Spleen (tissue), 11 donors: ENCODE measurements around the gene ZFAND2A. TPM values are rescaled to one million over a fixed set of nuclear protein-coding genes. Genes with fewer than 3 reads are reported as not detected.

ENCODE experiments used
- DNase-seq: peaks from one replicate; pipeline ENCODE4 v3.0.0-alpha.2; 2020
- H3K27ac ChIP-seq, 8 donors: fragments of 200-600 bp; sonication (generic) in 7 of 8; 1 replicate in 4 of 8; 2 replicates in 4 of 8; pipeline versions ENCODE4 v1.5.0 to v1.8.0; 2016 to 2021; ENCODE audit warnings: inconsistent platforms in 4 of 8, mild to moderate bottlenecking in 4 of 8, moderate library complexity in 1 of 8
- H3K27me3 ChIP-seq, 7 donors: fragments of 200-600 bp; sonication (generic) in 6 of 7; replicated peaks in 1 of 7; 1 replicate in 4 of 7; 2 replicates in 3 of 7; pipeline versions ENCODE4 v1.5.0 to v1.8.0; 2016 to 2021; ENCODE audit warnings: inconsistent platforms in 3 of 7, mild to moderate bottlenecking in 1 of 7
- H3K36me3 ChIP-seq, 6 donors: fragments of 200-600 bp; sonication (generic) in 5 of 6; 1 replicate in 4 of 6; 2 replicates in 2 of 6; pipeline versions ENCODE4 v1.5.0 to v1.8.0; 2016 to 2021; ENCODE audit warnings: inconsistent platforms in 2 of 6
- H3K4me1 ChIP-seq, 6 donors: fragments of 200-600 bp; sonication (generic) in 5 of 6; 1 replicate in 3 of 6; 2 replicates in 3 of 6; pipeline versions ENCODE4 v1.5.0 to v1.8.0; 2016 to 2021; ENCODE audit warnings: inconsistent platforms in 3 of 6
- H3K4me3 ChIP-seq, 8 donors: fragments of 200-600 bp; sonication (generic) in 7 of 8; 1 replicate in 4 of 8; 2 replicates in 4 of 8; pipeline versions ENCODE4 v1.5.0 to v1.8.0; 2016 to 2021; ENCODE audit warnings: inconsistent platforms in 4 of 8, mild to moderate bottlenecking in 4 of 8, moderate library complexity in 2 of 8
- H3K9me3 ChIP-seq, 8 donors: fragments of 200-600 bp; sonication (generic) in 7 of 8; 1 replicate in 4 of 8; 2 replicates in 4 of 8; pipeline versions ENCODE4 v1.5.0 to v1.8.0; 2016 to 2021; ENCODE audit warnings: inconsistent platforms in 4 of 8
- POLR2A ChIP-seq, 3 donors: fragments of 450-650 bp; IDR thresholded peaks; one replicate each; pipeline ENCODE4 v1.5.1; 2017; ENCODE audit warnings: antibody characterized with exemption in 3 of 3, mild to moderate bottlenecking in 1 of 3
- POLR2AphosphoS5 ChIP-seq, 3 donors: sonication (generic); formaldehyde crosslinking; IDR thresholded peaks; one replicate each; pipeline ENCODE4 v1.5.1; 2017; ENCODE audit warnings: antibody characterized with exemption in 3 of 3
- WGBS, 5 donors: extraction: QIAGEN DNeasy Blood & Tissue Kit in 3 of 5; methylation state at CpG; one replicate each; pipeline versions ENCODE4 v1.1.5 to v1.1.7; 2013 to 2018; 5-methylcytosine and 5-hydroxymethylcytosine counted together
- intact Hi-C: fragments of 100-400 bp; cut with DNase I; formaldehyde crosslinking; loops from one replicate; pipeline ENCODE4 v1.15.0; 2023; ENCODE audit warnings: low total_unique reads
- polyA plus RNA-seq, 3 donors: library from polyadenylated mRNA; stranded (reverse); fragments of 200-250 nt; gene quantifications; one replicate each; pipeline ENCODE4 v1.2.1, GENCODE V29; 2013
- total RNA-seq, 7 donors: library from RNA; depleted of rRNA in 3 of 7; stranded (reverse); fragments of >200 nt in 3 of 7; fragmentation: NEBNext Ultra II Directional in 4 of 7; extraction: Animal tissue kit (Norgen Biotek cat#: 25700) in 4 of 7; gene quantifications; one replicate each; pipeline versions ENCODE4 v1.1.0 to v1.2.1, GENCODE V29; 2016 to 2021
- TF ChIP-seq, protein P1 (sequence below), 11 experiments: fragments of 200-600 bp in 7 of 11; fragments of 450-650 bp in 4 of 11; sonication (generic) in 4 of 11; IDR thresholded peaks in 8 of 11; conservative IDR thresholded peaks in 3 of 11; 1 replicate in 7 of 11; 2 replicates in 4 of 11; pipeline versions ENCODE4 v1.4.0 to v1.8.0; 2016 to 2021; ENCODE audit warnings: antibody characterized with exemption in 11 of 11, inconsistent platforms in 4 of 11, mild to moderate bottlenecking in 1 of 11
- donor health status: healthy with polysubstance abuse.
- donor health status: DM: no; HTN: no; CAD: no; lungs with moderate emphysema.
- donor health status: DM: no; HTN: no; CAD: no.
- donor health status: Bipolar disorder and iron deficiency.
- donor health status: healthy.
- donor health status: DM: no; HTN: no; CAD: no.
- donor health status: DM: yes; HTN: yes; CAD: no.

ZFAND2A gene
- total and polyA plus RNA-seq, 10 donors: 18.3 to 41.7 (median 24.4) TPM

DNA sequence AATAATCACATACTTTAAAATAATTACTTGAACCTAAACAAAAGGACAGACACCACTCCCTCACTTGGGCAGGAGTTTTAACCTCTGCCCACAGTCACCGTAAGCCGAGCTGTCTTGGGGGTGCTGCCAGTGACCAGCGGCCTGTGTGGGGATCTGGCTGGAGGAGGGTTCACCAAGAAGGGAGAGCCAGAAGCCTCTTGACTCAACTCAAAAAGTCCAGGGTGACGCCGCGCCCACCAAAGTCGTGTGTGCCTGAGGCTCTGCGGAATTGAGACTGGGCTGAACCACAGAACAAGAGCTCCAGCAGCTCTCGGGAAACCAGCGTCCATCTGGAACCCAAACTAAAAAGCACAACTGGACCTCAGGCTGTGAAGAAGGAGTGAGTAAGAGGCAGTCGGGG, 35.8 kb downstream of the ZFAND2A start:
- intact Hi-C loops: no loop called here
- peak overlapping the region in 7 of 8 donors; percentile 52 to 81 (median 61) for H3K27ac ChIP-seq

DNA sequence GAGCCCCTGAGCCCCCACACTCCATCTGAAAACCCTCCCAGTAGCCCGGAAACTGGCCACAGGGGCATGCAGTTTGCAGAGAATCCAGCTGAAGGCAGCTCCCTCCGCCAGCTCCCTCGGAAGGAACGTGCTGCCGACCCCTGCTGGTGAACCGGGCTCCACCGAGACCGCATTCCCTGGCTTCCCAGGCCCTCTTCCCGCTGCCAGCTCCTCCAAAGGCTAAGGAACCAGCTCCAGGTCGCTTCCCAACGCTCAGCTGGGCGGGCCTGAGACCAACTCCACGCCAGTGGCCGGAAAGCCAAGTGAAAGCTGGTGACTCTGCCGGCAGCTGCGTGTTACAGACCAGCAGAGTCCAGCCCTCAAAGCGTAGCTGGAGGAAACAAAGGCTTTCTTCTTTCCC, 36.3 kb downstream of the ZFAND2A start:
- H3K36me3 ChIP-seq: peaks cover 0 to 21% (median 2%) of the 10 kb centered on the region in 6 donors
- H3K9me3 ChIP-seq: no peaks in the 10 kb centered on the region
- TF ChIP-seq POLR2A (IDR thresholded peaks at IDR 0.05): no peak
- TF ChIP-seq, protein P1, sequence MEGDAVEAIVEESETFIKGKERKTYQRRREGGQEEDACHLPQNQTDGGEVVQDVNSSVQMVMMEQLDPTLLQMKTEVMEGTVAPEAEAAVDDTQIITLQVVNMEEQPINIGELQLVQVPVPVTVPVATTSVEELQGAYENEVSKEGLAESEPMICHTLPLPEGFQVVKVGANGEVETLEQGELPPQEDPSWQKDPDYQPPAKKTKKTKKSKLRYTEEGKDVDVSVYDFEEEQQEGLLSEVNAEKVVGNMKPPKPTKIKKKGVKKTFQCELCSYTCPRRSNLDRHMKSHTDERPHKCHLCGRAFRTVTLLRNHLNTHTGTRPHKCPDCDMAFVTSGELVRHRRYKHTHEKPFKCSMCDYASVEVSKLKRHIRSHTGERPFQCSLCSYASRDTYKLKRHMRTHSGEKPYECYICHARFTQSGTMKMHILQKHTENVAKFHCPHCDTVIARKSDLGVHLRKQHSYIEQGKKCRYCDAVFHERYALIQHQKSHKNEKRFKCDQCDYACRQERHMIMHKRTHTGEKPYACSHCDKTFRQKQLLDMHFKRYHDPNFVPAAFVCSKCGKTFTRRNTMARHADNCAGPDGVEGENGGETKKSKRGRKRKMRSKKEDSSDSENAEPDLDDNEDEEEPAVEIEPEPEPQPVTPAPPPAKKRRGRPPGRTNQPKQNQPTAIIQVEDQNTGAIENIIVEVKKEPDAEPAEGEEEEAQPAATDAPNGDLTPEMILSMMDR (IDR thresholded peaks at IDR 0.05 in 8 of 11, conservative IDR thresholded peaks at IDR 0.05 in 3 of 11): peak in 8 of 11 experiments; percentile 18 to 64 (median 56)
- peak; percentile 28 to 78 (median 61) for TF ChIP-seq POLR2AphosphoS5 (IDR thresholded peaks at IDR 0.05)
- H3K27ac ChIP-seq: peak overlapping the region in 7 of 8 donors; percentile 52 to 81 (median 61)
- H3K4me3 ChIP-seq: peak overlapping the region in 2 of 8 donors; percentile 9 to 28
- H3K27me3 ChIP-seq: no peaks in the 10 kb centered on the region
- peaks cover 0 to 19% (median 4%) of the 10 kb centered on the region in 6 donors for H3K4me1 ChIP-seq
- 54 to 88% (median 65%) methylated on average over 15 to 17 of the region's 17 CpGs for WGBS, 5 donors
- no peak for DNase-seq
- intact Hi-C loops: no loop called here

More for the DNA sequence above, 35.8 kb downstream of the ZFAND2A start:
- H3K27me3 ChIP-seq: no peaks in the 10 kb centered on the region
- peaks cover 0 to 19% (median 4%) of the 10 kb centered on the region in 6 donors for H3K4me1 ChIP-seq
- whole genome bisulfite sequencing, 5 donors: 82 to 96% (median 88%) methylated on average over 10 to 11 of the region's 11 CpGs
- DNase-seq: peak; percentile 46
- TF ChIP-seq POLR2AphosphoS5 (IDR thresholded peaks at IDR 0.05) (no peak), POLR2A (IDR thresholded peaks at IDR 0.05) (no peak)
- TF ChIP-seq, protein P1 (IDR thresholded peaks at IDR 0.05 in 8 of 11, conservative IDR thresholded peaks at IDR 0.05 in 3 of 11): no peak
- peak overlapping the region in 2 of 8 donors; percentile 9 to 28 for H3K4me3 ChIP-seq
- H3K36me3 ChIP-seq: peaks cover 0 to 21% (median 2%) of the 10 kb centered on the region in 6 donors
- no peaks in the 10 kb centered on the region for H3K9me3 ChIP-seq

DNA sequence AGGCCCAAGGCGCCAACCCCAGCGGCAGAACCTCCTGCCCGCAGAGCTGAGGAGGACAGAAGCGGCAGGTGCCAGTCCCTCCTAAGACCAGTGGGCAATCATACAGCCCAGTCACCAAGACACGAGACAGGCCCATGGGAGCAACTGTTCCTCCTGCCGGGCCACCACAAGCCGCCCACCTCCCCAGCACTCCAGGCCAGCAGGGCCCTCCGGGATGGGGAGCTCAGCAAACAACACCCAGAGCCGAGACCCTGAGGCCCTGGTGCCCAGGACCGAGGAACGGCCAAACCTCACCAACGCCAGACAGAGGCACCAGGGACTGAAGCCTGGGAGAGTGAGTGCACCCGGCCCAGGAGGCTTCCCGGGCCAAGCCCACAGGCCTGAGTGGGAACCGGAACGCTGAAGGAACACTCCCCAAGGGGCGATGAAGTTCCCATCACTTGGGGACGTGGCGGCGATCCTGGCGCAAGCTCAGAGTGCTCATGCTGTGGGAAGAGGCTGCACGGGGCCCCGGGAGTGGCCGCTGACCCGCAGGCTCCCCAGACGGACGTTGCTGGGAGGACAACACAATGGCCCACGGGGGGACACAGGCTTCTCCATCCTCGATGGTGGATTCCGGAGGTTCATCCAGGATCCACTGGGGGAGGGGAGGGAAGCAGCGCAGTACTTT, 37.0 kb downstream of the ZFAND2A start:
- intact Hi-C loops: no loop called here
- no peaks in the 10 kb centered on the region for H3K9me3 ChIP-seq
- H3K4me3 ChIP-seq: no peak overlapping the region
- no peaks in the 10 kb centered on the region for H3K27me3 ChIP-seq
- no peak for DNase-seq
- peaks cover 0 to 21% (median 2%) of the 10 kb centered on the region in 6 donors for H3K36me3 ChIP-seq
- peaks cover 0 to 19% (median 4%) of the 10 kb centered on the region in 6 donors for H3K4me1 ChIP-seq
- 74 to 83% (median 80%) methylated on average over 18 to 31 of the region's 31 CpGs for WGBS, 5 donors
- peak overlapping the region in 6 of 8 donors; percentile 52 to 81 (median 62) for H3K27ac ChIP-seq
- TF ChIP-seq POLR2AphosphoS5 (IDR thresholded peaks at IDR 0.05): no peak
- TF ChIP-seq, protein P1 (IDR thresholded peaks at IDR 0.05 in 8 of 11, conservative IDR thresholded peaks at IDR 0.05 in 3 of 11): no peak
- no peak for TF ChIP-seq POLR2A (IDR thresholded peaks at IDR 0.05)
